Esophagus squamous epithelium (tissue), 4 donors: ENCODE measurements around the gene FBXL12.

Experiments
- CTCF ChIP-seq, 6 experiments: fragments of 450-650 bp in 4 of 6; fragments of 200-600 bp in 2 of 6; sonication (generic) in 2 of 6; IDR thresholded peaks; one replicate each; pipeline ENCODE4 v1.5.1; 2016 to 2019; ENCODE audit warnings: antibody characterized with exemption in 6 of 6, mild to moderate bottlenecking in 4 of 6, moderate library complexity in 4 of 6
- POLR2A ChIP-seq, 4 donors: fragments of 450-650 bp; IDR thresholded peaks; one replicate each; pipeline ENCODE4 v1.6.1; 2017; ENCODE audit warnings: antibody characterized with exemption in 4 of 4, mild to moderate bottlenecking in 4 of 4, moderate library complexity in 3 of 4

GRCh38 chr19:9828551-9829063 is 9.7 kb upstream of the FBXL12 start:
- TF ChIP-seq CTCF (IDR thresholded peaks at IDR 0.05), result no peak
- TF ChIP-seq POLR2A (IDR thresholded peaks at IDR 0.05), result no peak
